Measurements from ENCODE around the gene TRIP13. TPM values are rescaled to one million over a fixed set of nuclear protein-coding genes. Genes with fewer than 3 reads are reported as not detected.
"Not testable (repeated sequence)": the region's sequence is repeated elsewhere in the genome, so short reads cannot be mapped to it uniquely, and the experiment has no call there.

TRIP13 gene
- total RNA-seq, 4 donors from 2014 or later: 0.13 to 3.6 (median 0.73) TPM

DNA sequence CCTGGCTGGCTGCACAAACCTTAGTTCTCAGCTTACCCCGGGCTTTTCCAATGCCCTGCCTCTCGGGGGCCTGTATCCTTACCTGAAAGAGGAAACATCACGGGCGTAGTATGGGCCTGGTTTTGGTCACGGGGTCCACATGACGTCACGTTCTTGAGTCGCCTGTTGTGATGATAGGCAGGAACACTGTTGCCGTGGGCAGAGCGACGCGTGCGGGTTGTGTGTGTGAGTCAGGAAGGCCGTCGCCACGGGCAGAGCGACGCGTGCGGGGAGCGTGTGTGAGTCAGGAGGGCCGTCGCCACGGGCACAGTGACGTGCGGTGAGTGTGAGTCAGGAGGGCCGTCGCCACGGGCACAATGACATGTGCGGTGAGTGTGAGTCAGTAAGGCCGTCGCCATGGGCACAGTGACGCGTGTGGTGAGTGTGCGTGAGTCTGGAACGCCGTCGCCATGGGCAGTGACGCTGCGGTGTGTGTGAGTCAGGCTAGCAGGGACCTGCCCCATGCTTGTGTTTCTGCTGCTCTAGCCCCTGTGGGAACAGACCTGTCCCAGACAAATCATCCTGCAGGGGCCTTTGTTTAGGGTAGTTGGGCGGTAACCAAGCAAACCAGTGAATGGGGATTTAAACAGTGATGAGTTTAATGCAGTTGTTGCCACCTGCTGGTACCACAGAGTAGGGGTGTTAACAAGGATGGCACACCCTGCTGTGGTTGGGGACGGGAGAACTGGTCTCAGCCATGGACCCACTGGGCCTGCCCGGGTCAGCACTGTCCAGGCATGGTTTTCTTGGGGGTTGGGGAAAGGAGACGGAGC lies 19.8 kb downstream of the TRIP13 start:
- H3K4me3 ChIP-seq: no peak overlapping the region

DNA sequence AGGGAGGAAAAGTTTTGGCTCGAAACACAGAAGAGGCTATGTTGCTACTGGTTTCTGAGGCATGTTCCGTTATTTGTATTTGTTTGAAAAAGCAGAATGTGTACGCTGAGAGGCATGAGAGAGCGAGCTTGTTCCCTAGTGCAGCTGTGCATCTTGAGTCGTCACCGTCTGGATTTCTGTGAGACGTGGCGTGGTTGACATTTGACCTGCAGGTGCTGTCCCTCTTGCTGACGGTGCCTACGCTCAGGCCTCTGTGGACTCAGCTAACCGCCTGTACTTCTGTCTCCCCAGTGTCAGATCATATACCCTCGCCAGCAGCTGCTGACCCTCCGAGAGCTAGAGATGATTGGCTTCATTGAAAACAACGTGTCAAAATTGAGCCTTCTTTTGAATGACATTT lies 21.5 kb downstream of the TRIP13 start:
- 94 to 97% methylated on average over 6 to 11 of the region's 14 CpGs for WGBS, 2 donors (ENCODE audit: low coverage in 1 of 2)
- no peaks in the 10 kb centered on the region for H3K27me3 ChIP-seq
- no peaks in the 10 kb centered on the region for H3K4me1 ChIP-seq
- ATAC-seq: no peak
- no peak overlapping the region for H3K27ac ChIP-seq
- no peaks in the 10 kb centered on the region for H3K9me3 ChIP-seq
- H3K4me3 ChIP-seq: no peak overlapping the region
- H3K36me3 ChIP-seq: no peaks in the 10 kb centered on the region
- TF ChIP-seq POLR2A (IDR thresholded peaks at IDR 0.05) (no peak), EP300 (IDR thresholded peaks at IDR 0.05) (no peak), POLR2AphosphoS5 (IDR thresholded peaks at IDR 0.05) (no peak)
- TF ChIP-seq, protein P1, sequence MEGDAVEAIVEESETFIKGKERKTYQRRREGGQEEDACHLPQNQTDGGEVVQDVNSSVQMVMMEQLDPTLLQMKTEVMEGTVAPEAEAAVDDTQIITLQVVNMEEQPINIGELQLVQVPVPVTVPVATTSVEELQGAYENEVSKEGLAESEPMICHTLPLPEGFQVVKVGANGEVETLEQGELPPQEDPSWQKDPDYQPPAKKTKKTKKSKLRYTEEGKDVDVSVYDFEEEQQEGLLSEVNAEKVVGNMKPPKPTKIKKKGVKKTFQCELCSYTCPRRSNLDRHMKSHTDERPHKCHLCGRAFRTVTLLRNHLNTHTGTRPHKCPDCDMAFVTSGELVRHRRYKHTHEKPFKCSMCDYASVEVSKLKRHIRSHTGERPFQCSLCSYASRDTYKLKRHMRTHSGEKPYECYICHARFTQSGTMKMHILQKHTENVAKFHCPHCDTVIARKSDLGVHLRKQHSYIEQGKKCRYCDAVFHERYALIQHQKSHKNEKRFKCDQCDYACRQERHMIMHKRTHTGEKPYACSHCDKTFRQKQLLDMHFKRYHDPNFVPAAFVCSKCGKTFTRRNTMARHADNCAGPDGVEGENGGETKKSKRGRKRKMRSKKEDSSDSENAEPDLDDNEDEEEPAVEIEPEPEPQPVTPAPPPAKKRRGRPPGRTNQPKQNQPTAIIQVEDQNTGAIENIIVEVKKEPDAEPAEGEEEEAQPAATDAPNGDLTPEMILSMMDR (IDR thresholded peaks at IDR 0.05): no peak

More for the DNA sequence above, 19.8 kb downstream of the TRIP13 start:
- no peak overlapping the region for H3K27ac ChIP-seq
- H3K27me3 ChIP-seq: no peaks in the 10 kb centered on the region
- no peak for TF ChIP-seq POLR2A (IDR thresholded peaks at IDR 0.05)
- TF ChIP-seq, protein P1 (IDR thresholded peaks at IDR 0.05): no peak
- H3K4me1 ChIP-seq: no peaks in the 10 kb centered on the region
- ATAC-seq: no peak
- no peaks in the 10 kb centered on the region for H3K9me3 ChIP-seq
- H3K36me3 ChIP-seq: no peaks in the 10 kb centered on the region
- 71 to 96% methylated on average over 1 to 4 of the region's 44 CpGs for WGBS, 2 donors (ENCODE audit: low coverage in 1 of 2)

DNA sequence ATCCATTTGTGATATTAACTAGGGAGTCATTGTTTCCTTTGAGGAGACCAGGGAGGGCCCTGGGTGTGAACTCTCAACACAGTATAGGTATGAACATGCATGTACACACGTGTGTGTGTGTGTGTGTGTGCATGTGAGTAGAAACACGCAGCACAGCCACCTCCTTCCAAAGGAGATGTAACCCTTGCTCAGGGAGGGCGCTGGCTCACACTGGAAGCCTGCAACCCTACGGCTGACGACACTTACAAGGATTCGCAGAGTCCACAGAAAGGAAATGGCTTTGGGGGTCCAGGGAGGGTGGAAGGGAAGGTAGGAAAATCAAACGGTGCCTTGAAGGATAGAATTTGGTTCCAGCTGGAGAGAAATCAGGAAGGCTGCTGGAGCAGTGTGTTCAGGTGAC lies 21.9 kb downstream of the TRIP13 start:
- no peaks in the 10 kb centered on the region for H3K4me1 ChIP-seq
- no peaks in the 10 kb centered on the region for H3K27me3 ChIP-seq
- no peaks in the 10 kb centered on the region for H3K9me3 ChIP-seq
- 81 to 84% methylated on average over 4 to 6 of the region's 7 CpGs for WGBS, 2 donors (ENCODE audit: low coverage in 1 of 2)
- TF ChIP-seq, protein P1 (IDR thresholded peaks at IDR 0.05): no peak
- TF ChIP-seq EP300 (IDR thresholded peaks at IDR 0.05): no peak
- TF ChIP-seq POLR2A (IDR thresholded peaks at IDR 0.05): no peak
- TF ChIP-seq POLR2AphosphoS5 (IDR thresholded peaks at IDR 0.05): no peak
- no peak for ATAC-seq
- no peak overlapping the region for H3K27ac ChIP-seq
- H3K36me3 ChIP-seq: no peaks in the 10 kb centered on the region
- H3K4me3 ChIP-seq: no peak overlapping the region

DNA sequence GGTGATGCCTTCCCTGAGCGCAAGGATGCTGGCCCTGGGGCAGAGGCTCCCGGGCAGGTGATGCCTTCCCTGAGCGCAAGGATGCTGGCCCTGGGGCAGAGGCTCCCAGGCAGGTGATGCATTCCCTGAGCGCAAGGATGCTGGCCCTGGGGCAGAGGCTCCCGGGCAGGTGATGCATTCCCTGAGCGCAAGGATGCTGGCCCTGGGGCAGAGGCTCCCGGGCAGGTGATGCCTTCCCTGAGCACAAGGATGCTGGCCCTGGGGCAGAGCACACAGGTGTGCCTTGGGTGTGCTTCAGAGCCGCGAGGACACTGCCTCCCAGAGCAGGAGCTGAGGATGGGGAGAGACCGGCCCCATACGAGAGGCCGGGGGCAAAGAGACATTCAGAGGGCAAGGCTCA lies 22.7 kb downstream of the TRIP13 start:
- H3K27me3 ChIP-seq, H3K4me1 ChIP-seq, H3K36me3 ChIP-seq, H3K9me3 ChIP-seq, H3K27ac ChIP-seq, H3K4me3 ChIP-seq, ATAC-seq: not testable (repeated sequence)
- 100% methylated on average over 1 of the region's 12 CpGs; no CpG with 5 or more reads in 1 of the 2 donors for WGBS, 2 donors (ENCODE audit: low coverage in 1 of 2)

DNA sequence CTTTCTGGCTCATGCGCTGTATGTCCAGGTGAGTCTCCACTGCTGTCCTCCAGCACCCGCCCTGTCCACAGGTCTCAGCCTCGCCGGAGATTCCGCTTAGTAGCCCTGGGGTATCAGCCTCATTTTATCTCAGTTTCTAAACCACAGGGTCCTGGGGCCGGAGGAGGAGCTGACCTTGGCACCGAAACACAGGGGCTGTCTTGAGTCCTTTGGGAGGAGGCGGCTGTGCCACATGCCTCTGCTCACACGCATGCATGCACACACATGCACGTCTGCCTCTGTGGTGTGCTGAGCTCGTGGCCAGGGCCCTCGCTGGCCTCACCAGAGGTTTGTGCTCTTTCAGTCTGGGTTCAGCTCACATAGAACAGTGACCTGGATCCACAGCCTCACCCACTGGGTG lies 23.3 kb downstream of the TRIP13 start:
- no peaks in the 10 kb centered on the region for H3K9me3 ChIP-seq
- no peak overlapping the region for H3K27ac ChIP-seq
- no peak for ATAC-seq
- no peak overlapping the region for H3K4me3 ChIP-seq
- TF ChIP-seq, protein P1 (IDR thresholded peaks at IDR 0.05): no peak
- TF ChIP-seq POLR2AphosphoS5 (IDR thresholded peaks at IDR 0.05) (no peak), POLR2A (IDR thresholded peaks at IDR 0.05) (no peak), EP300 (IDR thresholded peaks at IDR 0.05) (no peak)
- no peaks in the 10 kb centered on the region for H3K4me1 ChIP-seq
- no peaks in the 10 kb centered on the region for H3K36me3 ChIP-seq
- 94 to 100% methylated on average over 1 to 5 of the region's 12 CpGs for WGBS, 2 donors (ENCODE audit: low coverage in 1 of 2)
- H3K27me3 ChIP-seq: no peaks in the 10 kb centered on the region
